Right lobe of liver (tissue), 6 donors: ENCODE data around the gene DGUOK. TPM values are rescaled to one million over a fixed set of nuclear protein-coding genes. Genes with fewer than 3 reads are reported as not detected.

Source experiments
- ATAC-seq, 4 donors: fragments of 200-7000 bp; cut with Tn5 transposase; one replicate each; pipeline ENCODE4 v1.9.1; 2020; ENCODE audit warnings: mild to moderate bottlenecking in 4 of 4, moderate library complexity in 4 of 4
- DNase-seq, 3 donors: peaks; one replicate each; pipeline ENCODE4 v3.0.0-alpha.2; 2020
- H3K27ac ChIP-seq, 3 donors: fragments of 200-600 bp; one replicate each; pipeline ENCODE4 v1.8.0; 2022
- H3K27me3 ChIP-seq, 2 donors: fragments of 200-600 bp; one replicate each; pipeline ENCODE4 v1.8.0; 2022
- H3K36me3 ChIP-seq, 4 donors: fragments of 200-600 bp; sonication (generic) in 1 of 4; one replicate each; pipeline versions ENCODE4 v1.5.1 to v1.8.0; 2017 to 2022; ENCODE audit warnings: control low read depth in 1 of 4
- H3K4me1 ChIP-seq, 4 donors: fragments of 200-600 bp; sonication (generic) in 1 of 4; one replicate each; pipeline versions ENCODE4 v1.5.1 to v1.8.0; 2017 to 2022; ENCODE audit warnings: control low read depth in 1 of 4
- H3K4me3 ChIP-seq, 3 donors: fragments of 200-600 bp; one replicate each; pipeline ENCODE4 v1.8.0; 2022
- H3K9me3 ChIP-seq, 4 donors: fragments of 200-600 bp; sonication (generic) in 1 of 4; one replicate each; pipeline versions ENCODE4 v1.5.1 to v1.8.0; 2017 to 2022; ENCODE audit warnings: control low read depth in 1 of 4
- CTCF ChIP-seq, 4 donors: fragments of 200-600 bp in 3 of 4; fragments of 450-650 bp in 1 of 4; IDR thresholded peaks; one replicate each; pipeline versions ENCODE4 v1.5.1 to v1.8.0; 2016 to 2022; ENCODE audit warnings: antibody characterized with exemption in 4 of 4, mild to moderate bottlenecking in 2 of 4
- POLR2A ChIP-seq: fragments of 450-650 bp; IDR thresholded peaks from one replicate; pipeline ENCODE4 v1.6.1; 2017; ENCODE audit warnings: antibody characterized with exemption, mild to moderate bottlenecking
- WGBS: methylation state at CpG from one replicate; pipeline ENCODE4 v1.1.6; 2018; ENCODE audit warnings: low coverage, low lambda C conversion rate; ENCODE audit not compliant: insufficient coverage; ENCODE audit errors: missing lambda C conversion rate; 5-methylcytosine and 5-hydroxymethylcytosine counted together
- intact Hi-C, 2 donors: fragments of 100-400 bp; cut with DNase I; formaldehyde crosslinking; loops; one replicate each; pipeline versions ENCODE4 v1.11.2 to v1.14.1; 2022
- total RNA-seq, 6 experiments: library from RNA; depleted of rRNA in 2 of 6; stranded (reverse); fragments of >200 nt in 2 of 6; fragmentation: NEBNext Ultra II Directional in 3 of 6; extraction: Animal tissue kit (Norgen Biotek cat#: 25700) in 3 of 6; gene quantifications; one replicate each; pipeline versions ENCODE4 v1.1.0 to v1.2.4, GENCODE V29; 2016 to 2023
- donor health status: DM: no; HTN: yes; CAD: no.
- donor health status: DM: no; HTN: no; CAD: no.
- donor health status: DM: no; HTN: no; CAD: no.
- donor health status: DM: no; HTN: yes; CAD: no.
- donor health status: DM: no; HTN: yes; CAD: no.

The DGUOK gene
- total RNA-seq, 6 experiments from 2014 or later = 16.6 to 33.1 (median 22.6) TPM

GRCh38 chr2:74004212-74005182 lies 77.8 kb downstream of the DGUOK start:
- H3K4me1 ChIP-seq = peaks cover 0 to 7% (median 0%) of the 10 kb centered on the region in 4 donors
- H3K27me3 ChIP-seq = no peaks in the 10 kb centered on the region
- intact Hi-C loops = no loop called here
- DNase-seq = peak in 1 of 3 donors; percentile 39
- no peak overlapping the region for H3K27ac ChIP-seq
- H3K36me3 ChIP-seq = no peaks in the 10 kb centered on the region
- no peaks in the 10 kb centered on the region for H3K9me3 ChIP-seq
- no peak overlapping the region for H3K4me3 ChIP-seq
- no peak for ATAC-seq
- TF ChIP-seq POLR2A (no peak), CTCF (IDR thresholded peaks at IDR 0.05) (no peak)
- 88% methylated on average over 6 of the region's 18 CpGs for WGBS

GRCh38 chr2:74005786-74006185 lies 79.1 kb downstream of the DGUOK start:
- WGBS = 73% methylated on average over 1 of the region's 8 CpGs

GRCh38 chr2:74006459-74006858 lies 79.8 kb downstream of the DGUOK start:
- TF ChIP-seq CTCF (IDR thresholded peaks at IDR 0.05) (no peak), POLR2A (no peak)
- H3K27me3 ChIP-seq = no peaks in the 10 kb centered on the region
- H3K27ac ChIP-seq = no peak overlapping the region
- no peaks in the 10 kb centered on the region for H3K9me3 ChIP-seq
- H3K4me3 ChIP-seq = no peak overlapping the region
- 40% methylated on average over 1 of the region's 7 CpGs for WGBS
- DNase-seq = peak in 1 of 3 donors; percentile 41
- intact Hi-C loops = no loop called here
- no peaks in the 10 kb centered on the region for H3K36me3 ChIP-seq
- ATAC-seq = no peak
- H3K4me1 ChIP-seq = peaks cover 0 to 17% (median 6%) of the 10 kb centered on the region in 4 donors

More at GRCh38 chr2:74005786-74006185, 79.1 kb downstream of the DGUOK start:
- Histone ChIP-seq H3K36me3 (no peaks in the 10 kb centered on the region), H3K9me3 (no peaks in the 10 kb centered on the region), H3K4me3 (no peak overlapping the region), H3K4me1 (peaks cover 0 to 13% (median 3%) of the 10 kb centered on the region in 4 donors), H3K27me3 (no peaks in the 10 kb centered on the region), H3K27ac (no peak overlapping the region)
- ATAC-seq (no peak), DNase-seq (peak in 1 of 3 donors; percentile 28)
- intact Hi-C loops = no loop called here
- TF ChIP-seq CTCF (IDR thresholded peaks at IDR 0.05) (no peak), POLR2A (no peak)

GRCh38 chr2:74007121-74007520 lies 80.4 kb downstream of the DGUOK start:
- no peaks in the 10 kb centered on the region for H3K9me3 ChIP-seq
- peaks cover 0 to 17% (median 6%) of the 10 kb centered on the region in 4 donors for H3K4me1 ChIP-seq
- H3K36me3 ChIP-seq = no peaks in the 10 kb centered on the region
- no peak overlapping the region for H3K27ac ChIP-seq
- TF ChIP-seq POLR2A (no peak), CTCF (IDR thresholded peaks at IDR 0.05) (no peak)
- ATAC-seq (no peak), DNase-seq (peak in 1 of 3 donors; percentile 12)
- intact Hi-C loops = no loop called here
- WGBS = 50% methylated on average over 2 of the region's 4 CpGs
- H3K4me3 ChIP-seq = no peak overlapping the region
- H3K27me3 ChIP-seq = no peaks in the 10 kb centered on the region
